Measurements from ENCODE around the gene NEUROD2. TPM values are rescaled to one million over a fixed set of nuclear protein-coding genes. Genes with fewer than 3 reads are reported as not detected.

The NEUROD2 gene
- total and polyA plus RNA-seq, 2 of the 8 experiments (the other 6 are each of a cell fraction or from before 2014, with no cell fraction given), result not detected

DNA sequence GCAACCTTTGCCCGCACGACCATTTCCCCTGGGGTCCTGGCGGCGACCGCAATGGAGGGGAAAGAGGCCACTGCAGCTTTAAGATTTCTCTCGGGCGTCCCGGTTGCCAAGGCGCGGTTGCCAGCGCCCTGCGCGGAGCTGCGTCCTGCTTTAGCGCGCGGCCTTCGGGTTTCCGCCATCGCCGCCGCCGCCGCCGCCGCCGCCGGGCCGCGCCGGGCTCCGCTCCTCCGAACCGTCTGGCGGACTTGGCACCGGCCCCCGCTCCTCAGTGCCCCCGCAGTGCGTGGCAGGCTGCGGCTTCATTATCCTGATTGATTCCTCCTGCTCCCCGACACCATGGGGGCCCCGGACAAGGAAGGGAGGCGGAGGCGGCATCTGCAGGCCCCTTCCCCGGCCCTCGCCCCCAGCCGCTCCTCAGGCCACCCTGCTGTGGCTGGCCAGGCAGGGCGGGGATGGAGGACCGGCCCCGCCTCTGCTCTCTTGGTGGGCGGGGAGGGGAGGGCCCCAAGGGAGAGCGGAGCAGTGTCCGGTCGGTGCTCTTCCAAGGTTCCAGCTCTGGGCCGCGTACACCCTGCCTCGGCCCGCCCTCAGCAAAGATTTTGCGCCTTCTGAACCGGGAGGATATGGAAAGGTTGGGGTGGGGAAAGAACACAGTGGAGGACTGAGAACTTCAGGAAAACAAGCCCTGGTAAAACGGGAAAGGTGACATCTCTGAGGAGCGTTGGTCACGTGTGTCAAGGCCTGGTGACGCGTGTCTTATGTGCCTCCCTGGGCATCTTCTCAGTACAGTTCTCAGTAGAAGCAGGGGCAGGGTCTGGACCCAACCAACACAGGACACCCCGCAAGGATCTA, 34.0 kb downstream of the NEUROD2 start (continued):
- TF ChIP-seq EZH2 (IDR thresholded peaks at IDR 0.05; ENCODE audit: low read depth, low read length, severe bottlenecking) (no peak), RFX5 (IDR thresholded peaks at IDR 0.05; ENCODE audit: borderline replicate concordance, low read depth, low read length) (no peak), POLR2A (IDR thresholded peaks at IDR 0.05; ENCODE audit: control extremely low read depth in 1 of 2, low read depth in 2 of 2, low read length in 2 of 2) (no peak; a peak in 1 of 3 replicates), CEBPB (IDR thresholded peaks at IDR 0.05; ENCODE audit: low read depth, low read length) (no peak), TCF12 (IDR thresholded peaks at IDR 0.05; ENCODE audit: low read depth, low read length) (no peak), PHF8 (conservative IDR thresholded peaks at IDR 0.05; ENCODE audit: low read depth, low read length) (peak; percentile 67), ZNF274 (IDR thresholded peaks at IDR 0.05; ENCODE audit: borderline replicate concordance, extremely low read depth, low read length) (no peak)
- TF ChIP-seq, protein P1, sequence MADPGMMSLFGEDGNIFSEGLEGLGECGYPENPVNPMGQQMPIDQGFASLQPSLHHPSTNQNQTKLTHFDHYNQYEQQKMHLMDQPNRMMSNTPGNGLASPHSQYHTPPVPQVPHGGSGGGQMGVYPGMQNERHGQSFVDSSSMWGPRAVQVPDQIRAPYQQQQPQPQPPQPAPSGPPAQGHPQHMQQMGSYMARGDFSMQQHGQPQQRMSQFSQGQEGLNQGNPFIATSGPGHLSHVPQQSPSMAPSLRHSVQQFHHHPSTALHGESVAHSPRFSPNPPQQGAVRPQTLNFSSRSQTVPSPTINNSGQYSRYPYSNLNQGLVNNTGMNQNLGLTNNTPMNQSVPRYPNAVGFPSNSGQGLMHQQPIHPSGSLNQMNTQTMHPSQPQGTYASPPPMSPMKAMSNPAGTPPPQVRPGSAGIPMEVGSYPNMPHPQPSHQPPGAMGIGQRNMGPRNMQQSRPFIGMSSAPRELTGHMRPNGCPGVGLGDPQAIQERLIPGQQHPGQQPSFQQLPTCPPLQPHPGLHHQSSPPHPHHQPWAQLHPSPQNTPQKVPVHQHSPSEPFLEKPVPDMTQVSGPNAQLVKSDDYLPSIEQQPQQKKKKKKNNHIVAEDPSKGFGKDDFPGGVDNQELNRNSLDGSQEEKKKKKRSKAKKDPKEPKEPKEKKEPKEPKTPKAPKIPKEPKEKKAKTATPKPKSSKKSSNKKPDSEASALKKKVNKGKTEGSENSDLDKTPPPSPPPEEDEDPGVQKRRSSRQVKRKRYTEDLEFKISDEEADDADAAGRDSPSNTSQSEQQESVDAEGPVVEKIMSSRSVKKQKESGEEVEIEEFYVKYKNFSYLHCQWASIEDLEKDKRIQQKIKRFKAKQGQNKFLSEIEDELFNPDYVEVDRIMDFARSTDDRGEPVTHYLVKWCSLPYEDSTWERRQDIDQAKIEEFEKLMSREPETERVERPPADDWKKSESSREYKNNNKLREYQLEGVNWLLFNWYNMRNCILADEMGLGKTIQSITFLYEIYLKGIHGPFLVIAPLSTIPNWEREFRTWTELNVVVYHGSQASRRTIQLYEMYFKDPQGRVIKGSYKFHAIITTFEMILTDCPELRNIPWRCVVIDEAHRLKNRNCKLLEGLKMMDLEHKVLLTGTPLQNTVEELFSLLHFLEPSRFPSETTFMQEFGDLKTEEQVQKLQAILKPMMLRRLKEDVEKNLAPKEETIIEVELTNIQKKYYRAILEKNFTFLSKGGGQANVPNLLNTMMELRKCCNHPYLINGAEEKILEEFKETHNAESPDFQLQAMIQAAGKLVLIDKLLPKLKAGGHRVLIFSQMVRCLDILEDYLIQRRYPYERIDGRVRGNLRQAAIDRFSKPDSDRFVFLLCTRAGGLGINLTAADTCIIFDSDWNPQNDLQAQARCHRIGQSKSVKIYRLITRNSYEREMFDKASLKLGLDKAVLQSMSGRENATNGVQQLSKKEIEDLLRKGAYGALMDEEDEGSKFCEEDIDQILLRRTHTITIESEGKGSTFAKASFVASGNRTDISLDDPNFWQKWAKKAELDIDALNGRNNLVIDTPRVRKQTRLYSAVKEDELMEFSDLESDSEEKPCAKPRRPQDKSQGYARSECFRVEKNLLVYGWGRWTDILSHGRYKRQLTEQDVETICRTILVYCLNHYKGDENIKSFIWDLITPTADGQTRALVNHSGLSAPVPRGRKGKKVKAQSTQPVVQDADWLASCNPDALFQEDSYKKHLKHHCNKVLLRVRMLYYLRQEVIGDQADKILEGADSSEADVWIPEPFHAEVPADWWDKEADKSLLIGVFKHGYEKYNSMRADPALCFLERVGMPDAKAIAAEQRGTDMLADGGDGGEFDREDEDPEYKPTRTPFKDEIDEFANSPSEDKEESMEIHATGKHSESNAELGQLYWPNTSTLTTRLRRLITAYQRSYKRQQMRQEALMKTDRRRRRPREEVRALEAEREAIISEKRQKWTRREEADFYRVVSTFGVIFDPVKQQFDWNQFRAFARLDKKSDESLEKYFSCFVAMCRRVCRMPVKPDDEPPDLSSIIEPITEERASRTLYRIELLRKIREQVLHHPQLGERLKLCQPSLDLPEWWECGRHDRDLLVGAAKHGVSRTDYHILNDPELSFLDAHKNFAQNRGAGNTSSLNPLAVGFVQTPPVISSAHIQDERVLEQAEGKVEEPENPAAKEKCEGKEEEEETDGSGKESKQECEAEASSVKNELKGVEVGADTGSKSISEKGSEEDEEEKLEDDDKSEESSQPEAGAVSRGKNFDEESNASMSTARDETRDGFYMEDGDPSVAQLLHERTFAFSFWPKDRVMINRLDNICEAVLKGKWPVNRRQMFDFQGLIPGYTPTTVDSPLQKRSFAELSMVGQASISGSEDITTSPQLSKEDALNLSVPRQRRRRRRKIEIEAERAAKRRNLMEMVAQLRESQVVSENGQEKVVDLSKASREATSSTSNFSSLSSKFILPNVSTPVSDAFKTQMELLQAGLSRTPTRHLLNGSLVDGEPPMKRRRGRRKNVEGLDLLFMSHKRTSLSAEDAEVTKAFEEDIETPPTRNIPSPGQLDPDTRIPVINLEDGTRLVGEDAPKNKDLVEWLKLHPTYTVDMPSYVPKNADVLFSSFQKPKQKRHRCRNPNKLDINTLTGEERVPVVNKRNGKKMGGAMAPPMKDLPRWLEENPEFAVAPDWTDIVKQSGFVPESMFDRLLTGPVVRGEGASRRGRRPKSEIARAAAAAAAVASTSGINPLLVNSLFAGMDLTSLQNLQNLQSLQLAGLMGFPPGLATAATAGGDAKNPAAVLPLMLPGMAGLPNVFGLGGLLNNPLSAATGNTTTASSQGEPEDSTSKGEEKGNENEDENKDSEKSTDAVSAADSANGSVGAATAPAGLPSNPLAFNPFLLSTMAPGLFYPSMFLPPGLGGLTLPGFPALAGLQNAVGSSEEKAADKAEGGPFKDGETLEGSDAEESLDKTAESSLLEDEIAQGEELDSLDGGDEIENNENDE (IDR thresholded peaks at IDR 0.05; ENCODE audit: insufficient replicate concordance, low read length), result no peak
- TF ChIP-seq, protein P2, sequence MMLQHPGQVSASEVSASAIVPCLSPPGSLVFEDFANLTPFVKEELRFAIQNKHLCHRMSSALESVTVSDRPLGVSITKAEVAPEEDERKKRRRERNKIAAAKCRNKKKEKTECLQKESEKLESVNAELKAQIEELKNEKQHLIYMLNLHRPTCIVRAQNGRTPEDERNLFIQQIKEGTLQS (IDR thresholded peaks at IDR 0.05; ENCODE audit: insufficient read depth, low read depth, low read length), result no peak
